Measurements from ENCODE around the gene PLA1A. TPM values are rescaled to one million over a fixed set of nuclear protein-coding genes. Genes with fewer than 3 reads are reported as not detected.
A peak's percentile ranks its signal among the peaks of the same experiment; 100 is the strongest.

Gene PLA1A
- total and polyA plus RNA-seq, 10 of the 15 experiments (the other 5 are each of a cell fraction or from before 2014, with no cell fraction given): 2.9 to 106 (median 4.8) TPM

GRCh38 chr3:119575507-119575906 is 22.2 kb upstream of the PLA1A start (continued):
- TF ChIP-seq BCLAF1 (IDR thresholded peaks at IDR 0.05) (no peak), NFIC (IDR thresholded peaks at IDR 0.05; ENCODE audit: low read depth, low read length) (no peak), HDGF (IDR thresholded peaks at IDR 0.05) (no peak)

- DNase-seq (ENCODE audit: low read depth, low spot score) (no peak), FAIRE-seq (peak; percentile 23), ATAC-seq (peak; percentile 80)
- Histone ChIP-seq H4K20me1 (ENCODE audit: control insufficient read depth, insufficient read depth) (no peaks in the 10 kb centered on the region), H3K9ac (ENCODE audit: control insufficient read depth, insufficient read depth, low read length) (peak within 1 kb of the TSS; percentile 89), H2AFZ (ENCODE audit: control insufficient read depth, low read depth, low read length) (peak within 1 kb of the TSS; percentile 73), H3K4me3 (peak within 1 kb of the TSS; percentile 84), H3K79me2 (ENCODE audit: control insufficient read depth, insufficient read depth, low read length) (peaks cover 35% of the 10 kb centered on the region), H3K27ac (ENCODE audit: control insufficient read depth, insufficient read depth) (peak within 1 kb of the TSS; percentile 97), H3K9me3 (replicated peaks; ENCODE audit: control insufficient read depth, insufficient read depth, low read length) (no peaks in the 10 kb centered on the region), H3K4me1 (ENCODE audit: control insufficient read depth, insufficient read depth, low read length) (peaks cover 17% of the 10 kb centered on the region), H3K27me3 (replicated peaks in 1 of 2; ENCODE audit: control insufficient read depth in 2 of 2, insufficient read depth in 2 of 2, low read length in 1 of 2) (no peaks in the 10 kb centered on the region), H3K36me3 (ENCODE audit: control insufficient read depth in 2 of 2, insufficient read depth in 2 of 2, low read length in 1 of 2) (no peaks in the 10 kb centered on the region), H3K4me2 (ENCODE audit: control insufficient read depth, insufficient read depth) (peak within 1 kb of the TSS; percentile 77)
- intact Hi-C loops (cut with micrococcal nuclease; ENCODE audit: unreplicated experiment) (loop anchor here (1.0 kb wide), 2 partner anchors 19 to 59 kb away; no protein-coding TSS in a partner anchor), in situ Hi-C loops (cut with MboI) (no loop called here)
- ChIA-PET RAD21 (ENCODE audit: unreplicated experiment) (interaction anchor here (0.6 to 6.2 kb wide), 13 partner anchors 9 to 26 kb away, joined by 3 to 76 read pairs (median 6); partner anchors contain the start of gene CD80), SMC1A (ENCODE audit: uncharacterized antibody, unreplicated experiment) (interaction anchor here (0.5 to 5.7 kb wide), 14 partner anchors 8 to 97 kb away, joined by 3 to 62 read pairs (median 6); partner anchors contain the start of genes CD80, COX17 and PLA1A), POLR2A (interaction anchor here (0.5 to 7.4 kb wide), 14 partner anchors 8 to 515 kb away, joined by 3 to 133 read pairs (median 8); partner anchors contain the start of genes CD80, COX17, GSK3B and PLA1A), CTCF (interaction anchor here (0.7 to 6.4 kb wide), 5 partner anchors 10 to 21 kb away, joined by 3 to 56 read pairs (median 15); no protein-coding TSS in a partner anchor)
- BruUV-seq (replicated peaks): no TSS peak
- WGBS (ENCODE audit: insufficient coverage, insufficient replicate concordance, low lambda C conversion rate, missing lambda C conversion rate): 1% methylated on average over 68 of the region's 68 CpGs
- TF ChIP-seq CBX5 (IDR thresholded peaks at IDR 0.05; ENCODE audit: low read depth) (peak; percentile 29; the same call in 1 of the 2 replicates), POLR2A (IDR thresholded peaks at IDR 0.05; ENCODE audit: low read depth, low read length) (peak; percentile 80), MTA2 (IDR thresholded peaks at IDR 0.05; ENCODE audit: low read depth) (peak; percentile 31; the same call in 1 of the 2 replicates), RCOR1 (conservative IDR thresholded peaks at IDR 0.05; ENCODE audit: low read depth, low read length) (0 out of 2 replicates have a peak, but pooled peaks have one; percentile 24), ATF2 (IDR thresholded peaks at IDR 0.05; ENCODE audit: low read length) (peak; percentile 67; the same call in 1 of the 2 replicates), ZNF207 (IDR thresholded peaks at IDR 0.05; ENCODE audit: borderline replicate concordance) (0 out of 2 replicates have a peak, but pooled peaks have one; percentile 35), IKZF2 (IDR thresholded peaks at IDR 0.05) (peak; percentile 72 to 79; a peak in 3 of 4 replicates), MXI1 (IDR thresholded peaks at IDR 0.05; ENCODE audit: low read depth, low read length) (no peak), SPI1 (IDR thresholded peaks at IDR 0.05; ENCODE audit: borderline replicate concordance, insufficient read depth, low read depth, low read length) (no peak), BACH1 (IDR thresholded peaks at IDR 0.05; ENCODE audit: borderline replicate concordance) (peak; percentile 76), CREM (IDR thresholded peaks at IDR 0.05; ENCODE audit: low read depth) (peak; percentile 11; the same call in 1 of the 2 replicates)
Observed at GRCh38 chr3:119579366-119580066, 18.2 kb upstream of the PLA1A start, which contains the start of gene ADPRH. Gene ADPRH (plus strand): TSS chr3:119579492. CDS start chr3:119582170, 2,678 bp downstream.

All from GM12878 (cell line).